ENCODE data around the gene USP9Y.
"Not testable (repeated sequence)": the region's sequence is repeated elsewhere in the genome, so short reads cannot be mapped to it uniquely, and the experiment has no call there.

Gene USP9Y

GRCh38 chrY:12701181-12701695 is at the start of gene USP9Y:
Gene USP9Y, plus strand, starts transcription at chrY:12701231. Its CDS starts 8,217 bp downstream, at chrY:12709448.
- no peak for DNase-seq

GRCh38 chrY:12651621-12652036 is 49.4 kb upstream of the USP9Y start:
- peak; percentile 93 for DNase-seq

GRCh38 chrY:12661745-12662681 is 39.0 kb upstream of the USP9Y start:
- DNase-seq: peak; percentile 82

- DNase-seq: peak; percentile 24
Observed at GRCh38 chrY:12662745-12663591, 38.1 kb upstream of the USP9Y start.

- DNase-seq: not testable (repeated sequence)
Observed at GRCh38 chrY:12663845-12664244, 37.2 kb upstream of the USP9Y start.

- no peak for DNase-seq
Observed at GRCh38 chrY:12678111-12678510, 22.9 kb upstream of the USP9Y start.

- DNase-seq: peak; percentile 53
Observed at GRCh38 chrY:12681535-12681934, 19.5 kb upstream of the USP9Y start.

- DNase-seq: no peak
Observed at GRCh38 chrY:12688337-12688736, 12.7 kb upstream of the USP9Y start.

GRCh38 chrY:12700087-12700486 is 944 bp upstream of the USP9Y start:
- DNase-seq: no peak

- no peak for DNase-seq
Observed at GRCh38 chrY:12702174-12702573, 1.1 kb downstream of the USP9Y start.

- peak; percentile 13 for DNase-seq
Observed at GRCh38 chrY:12710460-12710859, 9.4 kb downstream of the USP9Y start.

- no peak for DNase-seq
Observed at GRCh38 chrY:12715376-12715775, 14.3 kb downstream of the USP9Y start.

- DNase-seq: no peak
Observed at GRCh38 chrY:12729746-12730145, 28.7 kb downstream of the USP9Y start.

- DNase-seq: peak; percentile 41
Observed at GRCh38 chrY:12733625-12734024, 32.6 kb downstream of the USP9Y start.

GRCh38 chrY:12734051-12734450 is 33.0 kb downstream of the USP9Y start:
- peak; percentile 15 for DNase-seq

GRCh38 chrY:12741414-12741813 is 40.4 kb downstream of the USP9Y start:
- DNase-seq: no peak

- no peak for DNase-seq
Observed at GRCh38 chrY:12742725-12743124, 41.7 kb downstream of the USP9Y start.

- no peak for DNase-seq
Observed at GRCh38 chrY:12744091-12744490, 43.1 kb downstream of the USP9Y start.

GRCh38 chrY:12749293-12749692 is 48.3 kb downstream of the USP9Y start:
- peak; percentile 4 for DNase-seq

GRCh38 chrY:12752856-12753255 is 51.8 kb downstream of the USP9Y start:
- DNase-seq: no peak

GRCh38 chrY:12756021-12756420 is 55.0 kb downstream of the USP9Y start:
- peak; percentile 59 for DNase-seq

- peak; percentile 1 for DNase-seq
Observed at GRCh38 chrY:12765976-12766375, 64.9 kb downstream of the USP9Y start.

- DNase-seq: no peak
Observed at GRCh38 chrY:12784521-12784920, 83.5 kb downstream of the USP9Y start.
